ENCODE results near the gene FAM163B.
A peak's percentile ranks its signal among the peaks of the same experiment; 100 is the strongest.

The FAM163B gene

DNA sequence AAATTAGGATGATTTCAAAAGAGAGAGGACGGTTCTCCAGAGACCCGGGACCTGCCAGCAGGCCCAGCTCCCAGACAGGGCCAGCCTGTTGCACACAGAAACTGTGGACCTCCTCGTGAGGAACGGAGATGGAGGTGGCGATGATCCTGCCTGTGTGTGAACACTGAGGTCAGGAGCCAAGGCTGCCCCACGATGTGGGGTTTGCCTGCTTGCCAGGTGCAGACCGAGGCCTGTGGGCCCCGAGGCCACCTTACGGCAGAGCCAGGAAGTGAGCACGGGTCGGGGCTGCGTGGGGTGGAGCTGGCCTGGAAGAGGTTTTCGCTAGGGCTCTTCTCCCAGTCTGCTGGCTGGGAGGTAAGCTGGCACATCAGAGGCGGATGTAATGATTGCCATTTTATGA, 4.3 kb downstream of the FAM163B start:
- H3K4me1 ChIP-seq (ENCODE audit: control insufficient read depth, insufficient read depth, low read length) = no peaks in the 10 kb centered on the region
- no peaks in the 10 kb centered on the region for H3K36me3 ChIP-seq (ENCODE audit: control insufficient read depth in 2 of 2, insufficient read depth in 1 of 2, low read length in 2 of 2)
- TF ChIP-seq, protein P1, sequence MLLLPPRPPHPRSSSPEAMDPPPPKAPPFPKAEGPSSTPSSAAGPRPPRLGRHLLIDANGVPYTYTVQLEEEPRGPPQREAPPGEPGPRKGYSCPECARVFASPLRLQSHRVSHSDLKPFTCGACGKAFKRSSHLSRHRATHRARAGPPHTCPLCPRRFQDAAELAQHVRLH (tag by site-specific recombination; IDR thresholded peaks at IDR 0.05) = no peak
- TF ChIP-seq KLF8 (tag by site-specific recombination; IDR thresholded peaks at IDR 0.05) (no peak), SALL2 (tag by site-specific recombination; IDR thresholded peaks at IDR 0.05; ENCODE audit: borderline replicate concordance) (no peak), ZNF404 (tag by site-specific recombination; IDR thresholded peaks at IDR 0.05) (no peak), ZNF433 (tag by site-specific recombination; IDR thresholded peaks at IDR 0.05; ENCODE audit: low read depth) (no peak), OSR2 (tag by site-specific recombination; IDR thresholded peaks at IDR 0.05) (no peak), ZNF114 (tag by site-specific recombination; IDR thresholded peaks at IDR 0.05) (no peak), ZEB2 (tag by site-specific recombination; IDR thresholded peaks at IDR 0.05) (no peak), ZNF350 (tag by site-specific recombination; IDR thresholded peaks at IDR 0.05) (no peak), GLIS1 (tag by site-specific recombination; IDR thresholded peaks at IDR 0.05) (no peak), GLI2 (tag by site-specific recombination; IDR thresholded peaks at IDR 0.05; ENCODE audit: borderline replicate concordance, low read depth) (no peak), ZBTB1 (tag by site-specific recombination; IDR thresholded peaks at IDR 0.05) (no peak), ZNF341 (tag by site-specific recombination; IDR thresholded peaks at IDR 0.05; ENCODE audit: low read depth) (no peak), ZIC2 (tag by site-specific recombination; IDR thresholded peaks at IDR 0.05) (no peak), ZNF658 (tag by site-specific recombination; IDR thresholded peaks at IDR 0.05) (no peak)
- TF ChIP-seq, protein P2, sequence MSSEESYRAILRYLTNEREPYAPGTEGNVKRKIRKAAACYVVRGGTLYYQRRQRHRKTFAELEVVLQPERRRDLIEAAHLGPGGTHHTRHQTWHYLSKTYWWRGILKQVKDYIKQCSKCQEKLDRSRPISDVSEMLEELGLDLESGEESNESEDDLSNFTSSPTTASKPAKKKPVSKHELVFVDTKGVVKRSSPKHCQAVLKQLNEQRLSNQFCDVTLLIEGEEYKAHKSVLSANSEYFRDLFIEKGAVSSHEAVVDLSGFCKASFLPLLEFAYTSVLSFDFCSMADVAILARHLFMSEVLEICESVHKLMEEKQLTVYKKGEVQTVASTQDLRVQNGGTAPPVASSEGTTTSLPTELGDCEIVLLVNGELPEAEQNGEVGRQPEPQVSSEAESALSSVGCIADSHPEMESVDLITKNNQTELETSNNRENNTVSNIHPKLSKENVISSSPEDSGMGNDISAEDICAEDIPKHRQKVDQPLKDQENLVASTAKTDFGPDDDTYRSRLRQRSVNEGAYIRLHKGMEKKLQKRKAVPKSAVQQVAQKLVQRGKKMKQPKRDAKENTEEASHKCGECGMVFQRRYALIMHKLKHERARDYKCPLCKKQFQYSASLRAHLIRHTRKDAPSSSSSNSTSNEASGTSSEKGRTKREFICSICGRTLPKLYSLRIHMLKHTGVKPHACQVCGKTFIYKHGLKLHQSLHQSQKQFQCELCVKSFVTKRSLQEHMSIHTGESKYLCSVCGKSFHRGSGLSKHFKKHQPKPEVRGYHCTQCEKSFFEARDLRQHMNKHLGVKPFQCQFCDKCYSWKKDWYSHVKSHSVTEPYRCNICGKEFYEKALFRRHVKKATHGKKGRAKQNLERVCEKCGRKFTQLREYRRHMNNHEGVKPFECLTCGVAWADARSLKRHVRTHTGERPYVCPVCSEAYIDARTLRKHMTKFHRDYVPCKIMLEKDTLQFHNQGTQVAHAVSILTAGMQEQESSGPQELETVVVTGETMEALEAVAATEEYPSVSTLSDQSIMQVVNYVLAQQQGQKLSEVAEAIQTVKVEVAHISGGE (tag by site-specific recombination; conservative IDR thresholded peaks at IDR 0.05; ENCODE audit: low read depth) = no peak
- TF ChIP-seq, protein P3, sequence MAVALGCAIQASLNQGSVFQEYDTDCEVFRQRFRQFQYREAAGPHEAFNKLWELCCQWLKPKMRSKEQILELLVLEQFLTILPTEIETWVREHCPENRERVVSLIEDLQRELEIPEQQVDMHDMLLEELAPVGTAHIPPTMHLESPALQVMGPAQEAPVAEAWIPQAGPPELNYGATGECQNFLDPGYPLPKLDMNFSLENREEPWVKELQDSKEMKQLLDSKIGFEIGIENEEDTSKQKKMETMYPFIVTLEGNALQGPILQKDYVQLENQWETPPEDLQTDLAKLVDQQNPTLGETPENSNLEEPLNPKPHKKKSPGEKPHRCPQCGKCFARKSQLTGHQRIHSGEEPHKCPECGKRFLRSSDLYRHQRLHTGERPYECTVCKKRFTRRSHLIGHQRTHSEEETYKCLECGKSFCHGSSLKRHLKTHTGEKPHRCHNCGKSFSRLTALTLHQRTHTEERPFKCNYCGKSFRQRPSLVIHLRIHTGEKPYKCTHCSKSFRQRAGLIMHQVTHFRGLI (tag by site-specific recombination; IDR thresholded peaks at IDR 0.05) = no peak
- TF ChIP-seq, protein P4, sequence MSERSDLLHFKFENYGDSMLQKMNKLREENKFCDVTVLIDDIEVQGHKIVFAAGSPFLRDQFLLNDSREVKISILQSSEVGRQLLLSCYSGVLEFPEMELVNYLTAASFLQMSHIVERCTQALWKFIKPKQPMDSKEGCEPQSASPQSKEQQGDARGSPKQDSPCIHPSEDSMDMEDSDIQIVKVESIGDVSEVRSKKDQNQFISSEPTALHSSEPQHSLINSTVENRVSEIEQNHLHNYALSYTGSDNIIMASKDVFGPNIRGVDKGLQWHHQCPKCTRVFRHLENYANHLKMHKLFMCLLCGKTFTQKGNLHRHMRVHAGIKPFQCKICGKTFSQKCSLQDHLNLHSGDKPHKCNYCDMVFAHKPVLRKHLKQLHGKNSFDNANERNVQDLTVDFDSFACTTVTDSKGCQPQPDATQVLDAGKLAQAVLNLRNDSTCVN (tag by site-specific recombination; optimal IDR thresholded peaks at IDR 0.05) = no peak
- H3K4me3 ChIP-seq (ENCODE audit: low read depth, low read length) = no peak overlapping the region
- ChIA-PET POLR2A (no interaction called here), CTCF (interaction anchor here (0.9 to 3.2 kb wide), 4 partner anchors 14 to 390 kb away, joined by 3 to 15 read pairs (median 4); no protein-coding TSS in a partner anchor)
- no peak overlapping the region for H3K27ac ChIP-seq (ENCODE audit: extremely low read depth, low read depth, low read length)
- H3K9me3 ChIP-seq (ENCODE audit: control insufficient read depth, insufficient read depth, low read depth, low read length) = no peaks in the 10 kb centered on the region

DNA sequence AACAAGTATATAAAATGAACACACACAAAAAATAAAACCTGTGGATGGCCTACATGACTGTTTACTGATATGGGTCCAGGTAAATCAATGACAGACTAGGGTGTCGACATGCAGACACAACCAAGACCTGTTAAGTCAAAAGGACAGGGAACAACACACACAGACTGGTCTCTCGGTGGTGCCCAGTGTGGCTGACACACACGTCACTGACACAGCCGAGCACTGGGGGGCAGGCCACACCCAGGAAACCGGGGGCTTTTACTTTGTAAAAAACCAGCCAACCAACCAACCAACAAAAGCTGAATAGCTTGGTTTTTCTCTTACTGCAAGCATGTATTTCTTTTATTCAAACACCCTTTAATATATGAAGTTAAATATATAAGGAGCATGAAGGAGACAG, 5.0 kb downstream of the FAM163B start:
- Histone ChIP-seq H3K36me3 (ENCODE audit: control insufficient read depth in 2 of 2, insufficient read depth in 1 of 2, low read length in 2 of 2) (no peaks in the 10 kb centered on the region), H3K9me3 (ENCODE audit: control insufficient read depth, insufficient read depth, low read depth, low read length) (no peaks in the 10 kb centered on the region), H3K4me3 (ENCODE audit: low read depth, low read length) (no peak overlapping the region), H3K27ac (ENCODE audit: extremely low read depth, low read depth, low read length) (no peak overlapping the region), H3K4me1 (ENCODE audit: control insufficient read depth, insufficient read depth, low read length) (no peaks in the 10 kb centered on the region)
- ChIA-PET POLR2A (no interaction called here), CTCF (interaction anchor here (1.2 to 3.2 kb wide), 2 partner anchors 122 to 391 kb away, joined by 3 to 15 read pairs; no protein-coding TSS in a partner anchor)
- TF ChIP-seq ZNF621 (tag by site-specific recombination; IDR thresholded peaks at IDR 0.05) (no peak), MYNN (tag by site-specific recombination; IDR thresholded peaks at IDR 0.05; ENCODE audit: borderline replicate concordance) (peak; percentile 79), ZNF354C (tag by site-specific recombination; IDR thresholded peaks at IDR 0.05; ENCODE audit: borderline replicate concordance, low read depth) (no peak), ZNF791 (tag by site-specific recombination; IDR thresholded peaks at IDR 0.05) (no peak), ZNF777 (tag by site-specific recombination; IDR thresholded peaks at IDR 0.05; ENCODE audit: borderline replicate concordance) (no peak), ZNF654 (tag by site-specific recombination; IDR thresholded peaks at IDR 0.05; ENCODE audit: low read depth) (peak; percentile 22; the same call in 1 of the 2 replicates), ZNF223 (tag by site-specific recombination; IDR thresholded peaks at IDR 0.05) (no peak), SP3 (tag by site-specific recombination; IDR thresholded peaks at IDR 0.05) (no peak)
- TF ChIP-seq, protein P3 (tag by site-specific recombination; IDR thresholded peaks at IDR 0.05) = no peak
